Fibroblast of the aortic adventitia (primary cell): ENCODE results near the gene GYS1. TPM values are rescaled to one million over a fixed set of nuclear protein-coding genes. Genes with fewer than 3 reads are reported as not detected.

Experiments used
- DNase-seq: peaks from one replicate; pipeline ENCODE4 v3.0.0-alpha.2; 2010; ENCODE audit warnings: low read depth
- H3K4me3 ChIP-seq: 2 replicates; pipeline ENCODE4 v1.5.1; 2011; ENCODE audit warnings: low read depth, mild to moderate bottlenecking, control low read depth, low read length, moderate library complexity
- CTCF ChIP-seq: IDR thresholded peaks from 2 replicates; pipeline ENCODE4 v1.5.1; 2011; ENCODE audit warnings: mild to moderate bottlenecking, low read length, control low read depth, inconsistent platforms; ENCODE audit not compliant: insufficient read depth
- total RNA-seq: library from RNA; depleted of rRNA; stranded (reverse); fragments of >200 nt; gene quantifications from 2 replicates; pipeline ENCODE4 v1.2.3, GENCODE V29; 2012; ENCODE audit warnings: low replicate concordance

The GYS1 gene
- total RNA-seq, 1 donor, result 38.6 TPM

- H3K4me3 ChIP-seq, result no peak overlapping the region
- TF ChIP-seq CTCF, result no peak
- no peak for DNase-seq
Observed at GRCh38 chr19:48988860-48989259, 4.2 kb downstream of the GYS1 start.

- DNase-seq, result no peak
- no peak for TF ChIP-seq CTCF
- no peak overlapping the region for H3K4me3 ChIP-seq
Observed at GRCh38 chr19:48988286-48988685, 4.8 kb downstream of the GYS1 start.

- no peak for TF ChIP-seq CTCF
- H3K4me3 ChIP-seq, result no peak overlapping the region
- DNase-seq, result no peak
Observed at GRCh38 chr19:48987323-48987722, 5.8 kb downstream of the GYS1 start.

- H3K4me3 ChIP-seq, result no peak overlapping the region
- no peak for TF ChIP-seq CTCF
- no peak for DNase-seq
Observed at GRCh38 chr19:48986211-48986610, 6.9 kb downstream of the GYS1 start.

GRCh38 chr19:48985711-48986110 is 7.4 kb downstream of the GYS1 start:
- no peak for DNase-seq
- H3K4me3 ChIP-seq, result no peak overlapping the region
- TF ChIP-seq CTCF, result no peak

- DNase-seq, result no peak
- H3K4me3 ChIP-seq, result no peak overlapping the region
Observed at GRCh38 chr19:48982280-48982679, 10.8 kb downstream of the GYS1 start.

More at GRCh38 chr19:48982280-48982679, 10.8 kb downstream of the GYS1 start:
- no peak for TF ChIP-seq CTCF
